Cardiac muscle cell (in vitro differentiated cells and primary cell): ENCODE data around the gene C2orf92. TPM values are rescaled to one million over a fixed set of nuclear protein-coding genes. Genes with fewer than 3 reads are reported as not detected.

Source experiments
- DNase-seq, 2 donors: peaks; one replicate each; pipeline versions ENCODE4 v3.0.0 to v3.0.0-alpha.2; 2010 to 2017; ENCODE audit warnings: low read depth in 1 of 2, low spot score in 1 of 2
- H3K27ac ChIP-seq: fragments of 200-600 bp; sonication (generic); 2 replicates; pipeline ENCODE4 v1.5.1; 2016
- H3K27me3 ChIP-seq: fragments of 200-600 bp; sonication (generic); 2 replicates; pipeline ENCODE4 v1.6.0; 2016; ENCODE audit warnings: control low read depth
- H3K36me3 ChIP-seq: fragments of 200-600 bp; sonication (generic); 2 replicates; pipeline ENCODE4 v1.5.1; 2016; ENCODE audit warnings: control low read depth
- H3K4me1 ChIP-seq: fragments of 200-600 bp; sonication (generic); 2 replicates; pipeline ENCODE4 v1.8.1; 2017; ENCODE audit warnings: low read depth, mild to moderate bottlenecking, mixed run types
- H3K4me3 ChIP-seq: fragments of 200-600 bp; sonication (generic); 2 replicates; pipeline ENCODE4 v1.5.1; 2016; ENCODE audit warnings: mild to moderate bottlenecking
- H3K9me3 ChIP-seq: fragments of 200-600 bp; sonication (generic); 2 replicates; pipeline ENCODE4 v1.5.1; 2017; ENCODE audit warnings: low read depth, mild to moderate bottlenecking, control low read depth
- polyA plus RNA-seq: library from polyadenylated mRNA; unstranded; fragments of >200 nt; fragmentation: Nextera tagmentation; extraction: Ambion mirVana; gene quantifications from 2 replicates; pipeline ENCODE4 v1.2.1, GENCODE V29; 2016
- total RNA-seq: library from RNA; depleted of rRNA; stranded (reverse); fragments of >200 nt; gene quantifications from 2 replicates; pipeline ENCODE4 v1.2.3, GENCODE V29; 2016
- TF ChIP-seq, protein P1 (sequence below): IDR thresholded peaks from 2 replicates; pipeline ENCODE4 v1.5.1; 2012; ENCODE audit warnings: low read depth, mild to moderate bottlenecking, low read length

Gene C2orf92
- total and polyA plus RNA-seq, 2 experiments from 2014 or later = 6.7 to 9.4 TPM

DNA sequence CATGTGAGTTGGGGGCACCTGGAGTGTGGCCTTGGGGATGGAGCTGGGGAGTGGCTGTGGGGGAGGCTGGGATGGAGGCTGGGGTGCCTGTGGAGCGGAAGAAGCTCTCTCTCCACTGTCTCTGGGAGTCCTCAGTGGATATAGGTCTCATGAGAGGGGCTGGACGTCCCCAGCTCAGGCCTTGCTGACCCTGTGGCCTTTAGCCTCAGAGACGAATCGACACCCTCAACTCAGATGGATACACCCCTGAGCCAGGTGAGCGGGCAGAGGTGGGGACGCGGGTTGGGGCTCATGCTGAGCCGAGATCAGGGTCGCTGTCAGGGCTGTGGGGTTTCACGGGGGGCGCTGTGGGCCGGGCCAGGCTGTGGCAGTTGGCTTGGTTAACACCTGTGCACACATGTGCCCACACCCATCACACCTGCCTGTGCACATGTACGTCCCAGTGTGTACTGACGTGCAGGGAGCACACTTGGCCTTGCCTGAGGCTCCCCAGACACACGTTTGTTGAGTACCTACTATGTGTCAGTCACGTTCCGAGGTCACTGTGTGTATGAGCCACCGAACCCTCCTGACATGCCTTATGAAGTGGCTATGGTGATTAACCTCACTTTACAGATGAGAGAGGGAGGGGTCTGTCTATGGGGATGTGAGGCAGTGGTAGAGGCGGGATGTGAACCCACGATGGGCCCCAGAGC lies 64.0 kb downstream of the C2orf92 start:
- Histone ChIP-seq H3K4me1 (peaks cover 2% of the 10 kb centered on the region), H3K9me3 (no peaks in the 10 kb centered on the region)

DNA sequence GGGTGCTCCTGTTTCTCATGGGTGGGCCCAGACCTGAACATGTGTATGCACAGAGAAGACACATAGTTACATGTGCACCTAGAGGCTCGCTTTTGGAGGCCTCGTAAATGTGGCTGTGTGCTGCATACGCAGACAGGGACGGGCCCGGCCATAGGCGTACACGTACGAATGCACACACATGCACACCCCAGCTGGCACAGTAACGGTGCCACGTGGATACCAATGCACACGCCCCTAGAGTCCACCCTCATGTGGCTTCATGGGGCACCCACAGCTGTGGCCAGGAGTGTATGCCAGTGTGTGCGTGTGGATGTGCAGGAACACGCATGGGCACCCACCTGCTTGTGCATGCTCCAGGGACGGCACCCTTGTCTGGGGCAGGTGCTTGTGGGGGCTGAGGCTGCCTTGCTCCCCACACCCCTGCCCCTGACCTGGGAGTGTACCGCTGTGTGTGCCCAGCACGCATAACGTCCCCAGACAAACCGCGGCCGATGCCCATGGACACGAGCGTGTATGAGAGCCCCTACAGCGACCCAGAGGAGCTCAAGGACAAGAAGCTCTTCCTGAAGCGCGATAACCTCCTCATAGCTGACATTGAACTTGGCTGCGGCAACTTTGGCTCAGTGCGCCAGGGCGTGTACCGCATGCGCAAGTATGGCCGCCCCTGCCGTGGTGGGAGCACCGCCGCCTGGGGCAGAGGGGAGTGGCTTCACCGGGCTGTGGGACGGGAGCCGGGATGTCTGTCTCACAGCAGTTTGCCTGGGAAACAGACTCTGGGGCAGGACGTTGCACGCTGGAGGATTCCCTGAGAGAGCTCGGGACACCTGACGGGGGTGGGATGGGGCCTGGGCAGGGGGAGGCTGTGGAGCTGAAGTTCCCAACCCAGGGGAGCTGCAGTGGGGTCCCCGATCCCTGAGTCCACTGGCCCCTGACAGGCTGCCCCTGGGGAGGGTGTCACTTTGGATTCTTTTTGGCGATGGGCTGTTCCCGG lies 64.8 kb downstream of the C2orf92 start:
- Histone ChIP-seq H3K4me1 (no peaks in the 10 kb centered on the region), H3K27ac (no peak overlapping the region), H3K27me3 (no peaks in the 10 kb centered on the region), H3K9me3 (no peaks in the 10 kb centered on the region), H3K36me3 (no peaks in the 10 kb centered on the region), H3K4me3 (no peak overlapping the region)
- no peak for DNase-seq
- TF ChIP-seq, protein P1, sequence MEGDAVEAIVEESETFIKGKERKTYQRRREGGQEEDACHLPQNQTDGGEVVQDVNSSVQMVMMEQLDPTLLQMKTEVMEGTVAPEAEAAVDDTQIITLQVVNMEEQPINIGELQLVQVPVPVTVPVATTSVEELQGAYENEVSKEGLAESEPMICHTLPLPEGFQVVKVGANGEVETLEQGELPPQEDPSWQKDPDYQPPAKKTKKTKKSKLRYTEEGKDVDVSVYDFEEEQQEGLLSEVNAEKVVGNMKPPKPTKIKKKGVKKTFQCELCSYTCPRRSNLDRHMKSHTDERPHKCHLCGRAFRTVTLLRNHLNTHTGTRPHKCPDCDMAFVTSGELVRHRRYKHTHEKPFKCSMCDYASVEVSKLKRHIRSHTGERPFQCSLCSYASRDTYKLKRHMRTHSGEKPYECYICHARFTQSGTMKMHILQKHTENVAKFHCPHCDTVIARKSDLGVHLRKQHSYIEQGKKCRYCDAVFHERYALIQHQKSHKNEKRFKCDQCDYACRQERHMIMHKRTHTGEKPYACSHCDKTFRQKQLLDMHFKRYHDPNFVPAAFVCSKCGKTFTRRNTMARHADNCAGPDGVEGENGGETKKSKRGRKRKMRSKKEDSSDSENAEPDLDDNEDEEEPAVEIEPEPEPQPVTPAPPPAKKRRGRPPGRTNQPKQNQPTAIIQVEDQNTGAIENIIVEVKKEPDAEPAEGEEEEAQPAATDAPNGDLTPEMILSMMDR = no peak

More for the DNA sequence above, 64.0 kb downstream of the C2orf92 start:
- DNase-seq = no peak
- Histone ChIP-seq H3K36me3 (no peaks in the 10 kb centered on the region), H3K4me3 (no peak overlapping the region), H3K27me3 (no peaks in the 10 kb centered on the region), H3K27ac (no peak overlapping the region)
- TF ChIP-seq, protein P1 = no peak

DNA sequence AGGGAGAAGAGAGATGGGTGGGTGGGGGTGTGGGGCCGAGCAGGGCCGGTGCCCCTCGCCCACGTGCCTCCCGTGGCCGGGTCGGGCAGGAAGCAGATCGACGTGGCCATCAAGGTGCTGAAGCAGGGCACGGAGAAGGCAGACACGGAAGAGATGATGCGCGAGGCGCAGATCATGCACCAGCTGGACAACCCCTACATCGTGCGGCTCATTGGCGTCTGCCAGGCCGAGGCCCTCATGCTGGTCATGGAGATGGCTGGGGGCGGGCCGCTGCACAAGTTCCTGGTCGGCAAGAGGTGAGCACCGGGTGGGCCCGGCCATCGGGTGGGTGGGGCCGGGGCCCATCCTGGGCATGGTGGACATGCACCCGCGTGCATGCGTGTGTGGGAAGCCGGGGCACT lies 65.6 kb downstream of the C2orf92 start:
- TF ChIP-seq, protein P1 = no peak
- Histone ChIP-seq H3K27ac (no peak overlapping the region), H3K36me3 (no peaks in the 10 kb centered on the region), H3K4me3 (no peak overlapping the region), H3K4me1 (no peaks in the 10 kb centered on the region), H3K9me3 (no peaks in the 10 kb centered on the region), H3K27me3 (no peaks in the 10 kb centered on the region)
- DNase-seq = no peak

DNA sequence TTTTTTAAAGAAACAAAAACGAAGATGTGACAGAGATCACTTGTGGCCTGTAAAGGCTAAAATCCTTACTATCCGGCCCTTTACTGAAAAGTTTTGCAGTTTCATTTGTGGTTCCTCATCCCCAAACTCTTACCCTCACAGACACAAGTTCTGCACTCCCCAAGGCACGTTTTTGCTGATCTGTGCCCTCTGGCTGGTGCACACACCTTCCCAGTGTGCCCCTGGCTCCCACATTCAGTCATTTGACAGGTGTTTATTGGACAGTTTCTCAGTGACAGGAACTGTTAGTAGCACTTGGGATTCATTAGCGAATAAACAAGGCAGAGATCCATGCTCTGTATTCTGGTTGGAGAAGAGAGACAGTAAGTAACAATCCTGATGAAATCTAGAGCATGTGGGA lies 66.7 kb downstream of the C2orf92 start:
- H3K27me3 ChIP-seq = no peaks in the 10 kb centered on the region
- TF ChIP-seq, protein P1 = no peak
- no peaks in the 10 kb centered on the region for H3K36me3 ChIP-seq
- DNase-seq = no peak
- no peak overlapping the region for H3K27ac ChIP-seq
- no peaks in the 10 kb centered on the region for H3K9me3 ChIP-seq
- H3K4me3 ChIP-seq = no peak overlapping the region
- H3K4me1 ChIP-seq = no peaks in the 10 kb centered on the region

DNA sequence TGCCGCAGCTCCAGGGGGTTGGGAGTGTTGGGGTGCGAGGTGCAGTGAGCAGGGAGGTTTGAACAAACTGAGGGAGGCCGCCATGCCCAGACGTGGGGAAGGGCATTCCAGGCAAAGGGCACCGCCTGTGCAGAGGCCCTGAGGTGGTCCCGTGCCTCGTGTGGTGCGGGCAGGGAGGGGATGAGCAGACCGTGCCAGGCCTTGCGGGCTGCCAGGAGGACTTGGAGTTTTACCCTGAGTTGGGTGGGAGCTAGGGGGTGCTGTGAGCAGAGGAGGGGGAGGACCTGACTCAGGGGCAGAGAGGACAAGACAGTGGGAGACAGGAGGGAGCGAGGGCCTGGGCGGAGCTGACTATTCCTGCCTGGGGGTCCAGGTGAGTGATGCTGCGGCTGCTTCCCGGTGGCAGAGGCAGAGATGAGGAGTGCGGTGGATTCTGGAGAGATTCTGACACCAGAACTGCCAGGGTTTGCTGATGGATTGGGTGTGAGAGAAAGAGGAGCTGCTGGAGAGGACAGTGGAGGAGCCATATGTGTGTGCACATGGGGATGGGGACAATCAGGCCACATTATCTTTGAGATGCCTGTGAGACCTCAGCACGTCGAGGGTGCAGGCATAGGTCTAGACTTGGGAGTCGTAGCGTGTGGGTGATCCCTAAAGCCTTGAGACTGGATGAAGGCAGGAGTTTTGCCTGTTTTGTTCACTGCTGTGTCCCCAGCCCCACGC lies 67.3 kb downstream of the C2orf92 start:
- Histone ChIP-seq H3K4me1 (no peaks in the 10 kb centered on the region), H3K27me3 (no peaks in the 10 kb centered on the region), H3K36me3 (no peaks in the 10 kb centered on the region), H3K9me3 (no peaks in the 10 kb centered on the region), H3K27ac (no peak overlapping the region), H3K4me3 (no peak overlapping the region)
- TF ChIP-seq, protein P1 = no peak
- DNase-seq = no peak
